PC-9 (cell line): ENCODE results near the gene CACNA1I. TPM values are rescaled to one million over a fixed set of nuclear protein-coding genes. Genes with fewer than 3 reads are reported as not detected.

Source experiments
- BruUV-seq: library from RNA; stranded (reverse); fragments of 400-500 nt; replicated peaks from 2 replicates; lab custom pipeline; 2021; lab: Mats Ljungman, UMichigan
- CTCF ChIA-PET: fragments of 300-600 bp; sonication (Branson Sonifier 250); formaldehyde crosslinking; loops from one replicate; lab custom pipeline; 2022; ENCODE audit warnings: antibody characterized with exemption; lab: Charles Lee
- POLR2A ChIA-PET: fragments of 300-600 bp; sonication (Branson Sonifier 250); formaldehyde crosslinking; loops from one replicate; lab custom pipeline; 2022; ENCODE audit warnings: antibody characterized with exemption; ENCODE audit not compliant: unreplicated experiment; lab: Charles Lee
- DNase-seq, 2 experiments: peaks; one replicate each; pipeline versions ENCODE4 v3.0.0 to v3.0.0-alpha.2; 2015 to 2022; ENCODE audit warnings: mixed read lengths in 1 of 2
- H2AFZ ChIP-seq: fragments of 200-600 bp; sonication (generic); 2 replicates; pipeline ENCODE4 v1.8.1; 2017; ENCODE audit warnings: antibody characterized with exemption
- H3F3A ChIP-seq: fragments of 200-600 bp; sonication (generic); 2 replicates; pipeline ENCODE4 v1.8.1; 2017; ENCODE audit warnings: antibody characterized with exemption, mild to moderate bottlenecking, low read depth; ENCODE audit not compliant: insufficient read depth
- H3K27ac ChIP-seq: fragments of 200-600 bp; sonication (generic); 2 replicates; pipeline ENCODE4 v1.6.1; 2016; ENCODE audit warnings: mixed run types
- H3K27me3 ChIP-seq: fragments of 200-600 bp; sonication (generic); 2 replicates; pipeline ENCODE4 v1.6.1; 2016; ENCODE audit warnings: low read depth, mixed run types; ENCODE audit not compliant: insufficient read depth
- H3K36me3 ChIP-seq: fragments of 200-600 bp; sonication (generic); 2 replicates; pipeline ENCODE4 v1.6.1; 2016; ENCODE audit warnings: low read depth, mixed run types
- H3K4me1 ChIP-seq: fragments of 200-600 bp; sonication (generic); replicated peaks from 2 replicates; pipeline ENCODE4 v1.6.1; 2016; ENCODE audit warnings: mixed run types; ENCODE audit not compliant: insufficient read depth
- H3K4me2 ChIP-seq: fragments of 200-600 bp; sonication (generic); 2 replicates; pipeline ENCODE4 v1.6.1; 2017; ENCODE audit warnings: mixed run types
- H3K4me3 ChIP-seq: fragments of 200-600 bp; sonication (generic); 2 replicates; pipeline ENCODE4 v1.6.1; 2016; ENCODE audit warnings: mixed run types
- H3K79me2 ChIP-seq: fragments of 200-600 bp; sonication (generic); 2 replicates; pipeline ENCODE4 v1.6.1; 2017; ENCODE audit warnings: low read depth, mixed run types
- H3K9me2 ChIP-seq: fragments of 200-600 bp; sonication (generic); 2 replicates; pipeline ENCODE4 v1.8.1; 2017; ENCODE audit warnings: mild to moderate bottlenecking; ENCODE audit not compliant: insufficient read depth
- H3K9me3 ChIP-seq: fragments of 200-600 bp; sonication (generic); 2 replicates; pipeline ENCODE4 v1.8.1; 2016; ENCODE audit warnings: low read depth; ENCODE audit not compliant: insufficient read depth
- H4K20me1 ChIP-seq: fragments of 200-600 bp; sonication (generic); 2 replicates; pipeline ENCODE4 v1.8.1; 2017; ENCODE audit not compliant: insufficient read depth
- CTCF ChIP-seq: fragments of 200-600 bp; sonication (generic); conservative IDR thresholded peaks from 2 replicates; pipeline ENCODE4 v1.6.1; 2017; ENCODE audit warnings: mixed run types, antibody characterized with exemption, mild to moderate bottlenecking, moderate library complexity
- EZH2 ChIP-seq: fragments of 200-600 bp; sonication (generic); IDR thresholded peaks from 2 replicates; pipeline ENCODE4 v1.8.0; 2017; ENCODE audit warnings: antibody characterized with exemption, low read depth
- intact Hi-C: fragments of 100-400 bp; cut with micrococcal nuclease; formaldehyde crosslinking; loops from one replicate; pipeline ENCODE4 v1.10.0; 2022; ENCODE audit not compliant: unreplicated experiment
- total RNA-seq: library from RNA; stranded (reverse); gene quantifications from 2 replicates; pipeline ENCODE4 v1.2.3, GENCODE V29; 2021

Gene CACNA1I
- total RNA-seq, 1 experiment from 2014 or later: 2.8 TPM

- ChIA-PET CTCF (interaction anchor here (0.6 to 2.1 kb wide), 9 partner anchors 41 to 1059 kb away, joined by 3 to 11 read pairs (median 3); partner anchors contain the start of gene TAB1), POLR2A (no interaction called here)
- Histone ChIP-seq H3K9me3 (no peaks in the 10 kb centered on the region), H3F3A (peaks cover 34% of the 10 kb centered on the region; the same call in 1 of the 2 replicates), H3K4me3 (peak overlapping the region; percentile 10; the same call in 1 of the 2 replicates), H3K9me2 (no peaks in the 10 kb centered on the region), H3K36me3 (no peaks in the 10 kb centered on the region), H3K4me2 (peak overlapping the region; percentile 73), H4K20me1 (0 out of 2 replicates have a peak, but pooled peaks cover 3% of the 10 kb centered on the region), H3K79me2 (peaks cover 26% of the 10 kb centered on the region), H3K27me3 (no peaks in the 10 kb centered on the region), H3K4me1 (peaks cover 24% of the 10 kb centered on the region), H2AFZ (peak overlapping the region; percentile 61), H3K27ac (no peak overlapping the region)
- BruUV-seq: no TSS peak
- intact Hi-C loops: loop anchor here (1.0 kb wide), 1 partner anchor 490 kb away; no protein-coding TSS in a partner anchor
- TF ChIP-seq EZH2: no peak
- peak; percentile 100 for TF ChIP-seq CTCF
- peak; percentile 58 to 78 for DNase-seq
Measured at GRCh38 chr22:39534591-39535356, 35.8 kb upstream of the CACNA1I start.

GRCh38 chr22:39535357-39535725, 35.2 kb upstream of the CACNA1I start:
- H3F3A ChIP-seq: peaks cover 28% of the 10 kb centered on the region; the same call in 1 of the 2 replicates
- TF ChIP-seq CTCF (no peak), EZH2 (no peak)
- peak in 1 of 2 experiments; percentile 10 for DNase-seq
- no peak overlapping the region for H3K4me3 ChIP-seq
- H3K36me3 ChIP-seq: no peaks in the 10 kb centered on the region
- ChIA-PET CTCF (interaction anchor here (2.1 kb wide), 1 partner anchor 489 kb away, joined by 11 read pairs; no protein-coding TSS in a partner anchor), POLR2A (no interaction called here)
- H3K27ac ChIP-seq: no peak overlapping the region
- H3K79me2 ChIP-seq: peaks cover 21% of the 10 kb centered on the region
- H3K9me3 ChIP-seq: no peaks in the 10 kb centered on the region
- H4K20me1 ChIP-seq: 0 out of 2 replicates have a peak, but pooled peaks cover 3% of the 10 kb centered on the region
- 0 out of 2 replicates have a peak overlapping the region, but pooled peaks have one; percentile 73 for H3K4me2 ChIP-seq
- H3K4me1 ChIP-seq: peaks cover 24% of the 10 kb centered on the region
- no peaks in the 10 kb centered on the region for H3K27me3 ChIP-seq
- H2AFZ ChIP-seq: no peak overlapping the region
- intact Hi-C loops: no loop called here
- no peaks in the 10 kb centered on the region for H3K9me2 ChIP-seq
- BruUV-seq: no TSS peak

- peaks cover 20% of the 10 kb centered on the region for H3K4me1 ChIP-seq
- peaks cover 22% of the 10 kb centered on the region; the same call in 1 of the 2 replicates for H3F3A ChIP-seq
- intact Hi-C loops: no loop called here
- H3K79me2 ChIP-seq: peaks cover 15% of the 10 kb centered on the region
- no peak overlapping the region for H3K4me3 ChIP-seq
- H3K9me3 ChIP-seq: no peaks in the 10 kb centered on the region
- no peaks in the 10 kb centered on the region for H3K9me2 ChIP-seq
- ChIA-PET POLR2A (interaction anchor here (0.6 kb wide), 1 partner anchor 105 kb away, joined by 4 read pairs; no protein-coding TSS in a partner anchor), CTCF (no interaction called here)
- TF ChIP-seq CTCF: no peak
- no peak for TF ChIP-seq EZH2
- H2AFZ ChIP-seq: no peak overlapping the region
- DNase-seq: no peak
- 0 out of 2 replicates have a peak, but pooled peaks cover 3% of the 10 kb centered on the region for H4K20me1 ChIP-seq
- H3K27ac ChIP-seq: no peak overlapping the region
- H3K36me3 ChIP-seq: no peaks in the 10 kb centered on the region
- no TSS peak for BruUV-seq
- H3K27me3 ChIP-seq: no peaks in the 10 kb centered on the region
- H3K4me2 ChIP-seq: no peak overlapping the region
Measured at GRCh38 chr22:39535831-39536449, 34.6 kb upstream of the CACNA1I start.
